Left ventricle myocardium inferior (tissue), 1 donor: ENCODE data around the gene ACTL6B. TPM values are rescaled to one million over a fixed set of nuclear protein-coding genes. Genes with fewer than 3 reads are reported as not detected.
"Not testable (repeated sequence)": the region's sequence is repeated elsewhere in the genome, so short reads cannot be mapped to it uniquely, and the experiment has no call there.

Source experiments
- DNase-seq: peaks from one replicate; pipeline ENCODE4 v3.0.0-alpha.2; 2020
- H3K27ac ChIP-seq: fragments of 200-600 bp; replicated peaks from 2 replicates; pipeline ENCODE4 v1.8.0; 2021
- H3K27me3 ChIP-seq: fragments of 200-600 bp; 2 replicates; pipeline ENCODE4 v1.8.0; 2021; ENCODE audit warnings: low read depth
- H3K36me3 ChIP-seq: fragments of 200-600 bp; 2 replicates; pipeline ENCODE4 v1.8.0; 2021
- H3K4me1 ChIP-seq: fragments of 200-600 bp; 2 replicates; pipeline ENCODE4 v1.8.0; 2021
- H3K4me3 ChIP-seq: fragments of 200-600 bp; 2 replicates; pipeline ENCODE4 v1.8.0; 2021; ENCODE audit warnings: mild to moderate bottlenecking, moderate library complexity
- H3K9me3 ChIP-seq: fragments of 200-600 bp; replicated peaks from 2 replicates; pipeline ENCODE4 v1.8.0; 2021
- intact Hi-C: fragments of 100-400 bp; cut with micrococcal nuclease; formaldehyde crosslinking; loops from one replicate; pipeline ENCODE4 v1.11.0; 2022
- total RNA-seq: library from RNA; stranded (reverse); fragmentation: NEBNext Ultra II Directional; extraction: Animal tissue kit (Norgen Biotek cat#: 25700); gene quantifications from one replicate; pipeline ENCODE4 v1.2.1, GENCODE V29; 2021
- TF ChIP-seq, protein P1 (sequence below): fragments of 200-600 bp; IDR thresholded peaks from 2 replicates; pipeline ENCODE4 v1.8.0; 2021; ENCODE audit warnings: antibody characterized with exemption, mild to moderate bottlenecking, borderline replicate concordance
- donor health status: DM: no; HTN: yes; CAD: no; lungs with severe emphysema.

ACTL6B gene
- total RNA-seq, 1 donor from 2014 or later = not detected

DNA sequence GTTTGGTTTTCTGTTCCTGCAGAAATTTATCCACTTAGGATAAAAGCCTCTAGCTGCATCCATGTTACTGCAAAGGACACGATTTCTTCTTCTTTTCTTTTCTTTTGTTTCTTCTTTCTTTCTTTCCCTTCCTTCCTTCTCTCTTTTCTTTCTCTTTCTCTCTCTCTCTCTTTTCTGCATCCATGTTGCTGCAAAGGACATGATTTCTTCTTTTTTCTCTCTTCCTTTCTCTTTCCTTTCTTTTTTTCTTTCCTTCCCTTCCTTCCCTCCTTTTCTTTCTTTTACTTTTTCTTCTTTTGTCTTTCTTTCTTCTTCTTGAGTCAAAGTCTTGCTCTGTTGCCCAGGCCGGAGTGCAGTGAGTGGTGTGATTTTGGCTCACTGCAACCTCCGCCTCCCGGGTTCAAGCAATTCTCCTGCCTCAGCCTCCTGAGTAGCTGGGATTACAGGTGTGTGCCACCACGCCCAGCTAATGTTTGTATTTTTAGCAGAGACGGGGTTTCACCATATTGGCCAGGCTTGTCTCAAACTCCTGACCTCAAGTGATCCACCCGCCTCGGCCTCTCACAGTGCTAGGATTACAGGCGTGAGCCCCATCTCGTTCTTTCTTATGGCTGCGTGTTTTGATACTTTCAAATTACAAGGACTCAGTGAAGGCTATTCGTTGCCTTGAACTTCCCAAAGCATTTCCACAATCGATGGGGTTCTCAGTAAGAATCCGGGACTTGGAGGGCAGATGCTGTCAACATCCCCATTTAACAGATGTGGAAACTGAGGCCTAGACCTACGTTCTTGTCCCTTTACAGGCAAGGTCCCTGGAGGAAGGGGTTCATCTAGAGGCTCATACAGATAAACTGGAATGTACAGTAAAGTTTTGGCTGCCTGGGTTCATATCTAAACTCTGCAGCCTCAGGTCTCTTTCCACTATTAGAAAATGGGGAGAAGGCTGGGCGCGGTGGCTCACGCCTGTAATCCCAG is 15.4 kb upstream of the ACTL6B start:
- DNase-seq = no peak
- Histone ChIP-seq H3K4me1 (peaks cover 31% of the 10 kb centered on the region), H3K27ac (no peak overlapping the region), H3K36me3 (peaks cover 3% of the 10 kb centered on the region), H3K27me3 (no peaks in the 10 kb centered on the region), H3K4me3 (no peak overlapping the region), H3K9me3 (no peaks in the 10 kb centered on the region)
- intact Hi-C loops = no loop called here
- TF ChIP-seq, protein P1, sequence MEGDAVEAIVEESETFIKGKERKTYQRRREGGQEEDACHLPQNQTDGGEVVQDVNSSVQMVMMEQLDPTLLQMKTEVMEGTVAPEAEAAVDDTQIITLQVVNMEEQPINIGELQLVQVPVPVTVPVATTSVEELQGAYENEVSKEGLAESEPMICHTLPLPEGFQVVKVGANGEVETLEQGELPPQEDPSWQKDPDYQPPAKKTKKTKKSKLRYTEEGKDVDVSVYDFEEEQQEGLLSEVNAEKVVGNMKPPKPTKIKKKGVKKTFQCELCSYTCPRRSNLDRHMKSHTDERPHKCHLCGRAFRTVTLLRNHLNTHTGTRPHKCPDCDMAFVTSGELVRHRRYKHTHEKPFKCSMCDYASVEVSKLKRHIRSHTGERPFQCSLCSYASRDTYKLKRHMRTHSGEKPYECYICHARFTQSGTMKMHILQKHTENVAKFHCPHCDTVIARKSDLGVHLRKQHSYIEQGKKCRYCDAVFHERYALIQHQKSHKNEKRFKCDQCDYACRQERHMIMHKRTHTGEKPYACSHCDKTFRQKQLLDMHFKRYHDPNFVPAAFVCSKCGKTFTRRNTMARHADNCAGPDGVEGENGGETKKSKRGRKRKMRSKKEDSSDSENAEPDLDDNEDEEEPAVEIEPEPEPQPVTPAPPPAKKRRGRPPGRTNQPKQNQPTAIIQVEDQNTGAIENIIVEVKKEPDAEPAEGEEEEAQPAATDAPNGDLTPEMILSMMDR = no peak

DNA sequence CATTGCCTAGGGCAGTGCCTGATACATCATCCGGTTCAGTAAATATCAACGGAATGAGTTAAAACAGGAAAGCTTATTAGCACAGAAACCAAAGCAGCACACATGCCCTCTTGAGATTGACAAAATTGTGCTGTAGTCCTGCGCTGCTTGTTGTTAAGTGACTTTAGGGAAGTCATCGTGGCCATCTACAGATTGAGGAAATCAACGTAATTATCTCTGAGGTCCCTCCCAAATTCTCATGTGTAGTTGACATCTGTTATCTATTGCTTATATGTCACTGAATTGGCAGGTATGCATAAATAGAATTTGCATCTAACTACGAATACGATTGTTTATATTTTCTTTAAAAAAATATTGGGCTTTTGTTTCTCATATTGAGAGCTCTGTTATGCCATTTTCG is 13.8 kb upstream of the ACTL6B start:
- intact Hi-C loops = no loop called here
- no peaks in the 10 kb centered on the region for H3K27me3 ChIP-seq
- H3K4me3 ChIP-seq = no peak overlapping the region
- no peaks in the 10 kb centered on the region for H3K9me3 ChIP-seq
- no peak overlapping the region for H3K27ac ChIP-seq
- H3K4me1 ChIP-seq = peaks cover 15% of the 10 kb centered on the region
- no peaks in the 10 kb centered on the region for H3K36me3 ChIP-seq
- TF ChIP-seq, protein P1 = no peak
- no peak for DNase-seq

DNA sequence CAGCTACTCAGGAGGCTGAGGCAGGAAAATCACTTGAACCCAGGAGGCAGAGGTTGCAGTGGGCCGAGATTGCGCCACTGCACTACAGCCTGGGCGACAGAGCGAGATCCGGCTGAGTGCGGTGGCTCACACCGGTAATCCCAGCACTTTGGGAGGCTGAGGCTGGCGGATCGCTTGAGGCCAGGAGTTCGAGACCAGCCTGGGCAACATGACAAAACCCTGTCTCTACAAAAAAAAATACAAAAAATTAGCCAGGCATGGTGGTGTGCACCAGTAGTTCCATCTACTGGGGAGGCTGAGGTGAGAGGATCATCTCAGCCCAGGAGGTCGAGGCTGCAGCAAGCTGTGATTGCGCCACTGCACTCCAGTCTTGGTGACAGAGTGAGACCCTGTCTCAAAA is 12.9 kb upstream of the ACTL6B start:
- DNase-seq, H3K9me3 ChIP-seq, H3K27me3 ChIP-seq, intact Hi-C loops, H3K27ac ChIP-seq, H3K4me3 ChIP-seq, H3K4me1 ChIP-seq, H3K36me3 ChIP-seq: not testable (repeated sequence)

DNA sequence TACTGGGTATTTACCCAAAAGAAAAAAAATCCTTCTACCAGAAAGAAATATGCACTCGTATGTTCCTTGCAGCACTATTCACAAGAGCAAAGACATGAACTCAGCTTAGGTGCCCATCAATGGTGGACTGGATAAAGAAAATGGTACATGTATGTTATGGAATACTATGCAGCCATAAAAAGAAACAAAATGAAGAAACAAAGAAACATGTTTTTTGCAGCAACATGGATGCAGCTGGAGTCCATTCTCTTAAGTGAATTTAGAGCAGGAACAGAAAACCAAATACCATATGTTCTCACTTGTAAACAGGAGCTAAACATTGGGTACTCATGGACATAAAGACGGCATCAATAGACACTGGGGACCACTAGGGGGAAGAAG is 11.8 kb upstream of the ACTL6B start:
- no peak for DNase-seq
- Histone ChIP-seq H3K9me3 (no peaks in the 10 kb centered on the region), H3K4me3 (no peak overlapping the region), H3K27ac (no peak overlapping the region), H3K4me1 (peaks cover 3% of the 10 kb centered on the region), H3K27me3 (no peaks in the 10 kb centered on the region), H3K36me3 (no peaks in the 10 kb centered on the region)
- intact Hi-C loops = no loop called here
- TF ChIP-seq, protein P1 = no peak

DNA sequence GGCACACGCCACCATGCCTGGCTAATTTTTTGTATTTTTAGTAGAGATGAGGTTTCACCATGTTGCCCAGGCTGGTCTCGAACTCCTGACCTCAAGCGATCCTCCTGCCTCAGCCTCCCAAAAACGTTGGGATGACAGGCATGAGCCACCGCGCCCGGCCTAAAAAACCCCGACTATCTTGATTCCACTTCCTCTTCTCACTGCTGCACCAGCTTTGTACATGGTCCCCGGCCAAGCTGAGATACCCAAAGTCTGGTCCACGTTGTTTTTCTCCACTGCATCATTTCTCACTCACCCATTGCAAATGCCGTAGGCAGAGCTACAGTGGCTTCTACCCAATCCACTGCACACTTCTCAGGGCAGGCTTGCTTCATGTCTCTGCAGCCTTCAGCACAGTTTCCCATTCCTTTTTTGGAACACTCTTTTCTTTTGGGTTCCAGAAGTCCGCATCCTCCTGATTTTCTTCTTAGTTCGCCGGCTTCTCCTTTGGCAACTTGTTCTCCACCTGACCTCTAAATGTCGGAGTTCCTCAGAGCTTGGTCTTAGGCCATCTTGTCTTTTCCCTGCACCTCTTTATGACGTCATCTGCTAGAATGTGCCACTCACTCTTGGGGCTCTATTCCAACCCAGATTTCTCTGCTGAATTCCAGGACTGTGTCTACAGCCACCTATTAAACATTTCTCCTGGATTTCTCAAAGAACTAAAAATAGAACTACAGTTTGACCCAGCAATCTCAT is 11.3 kb upstream of the ACTL6B start:
- no peaks in the 10 kb centered on the region for H3K4me1 ChIP-seq
- H3K9me3 ChIP-seq = no peaks in the 10 kb centered on the region
- TF ChIP-seq, protein P1 = no peak
- no peaks in the 10 kb centered on the region for H3K36me3 ChIP-seq
- no peak overlapping the region for H3K4me3 ChIP-seq
- no peaks in the 10 kb centered on the region for H3K27me3 ChIP-seq
- DNase-seq = no peak
- no peak overlapping the region for H3K27ac ChIP-seq
- intact Hi-C loops = no loop called here
